Measurements from ENCODE around the gene KIZ.
"Not testable (repeated sequence)": the region's sequence is repeated elsewhere in the genome, so short reads cannot be mapped to it uniquely, and the experiment has no call there.

The KIZ gene

GRCh38 chr20:21141825-21142224, 15.9 kb downstream of the KIZ start:
- no peak for DNase-seq

GRCh38 chr20:21143194-21143890, 17.5 kb downstream of the KIZ start:
- no peak for DNase-seq

DNA sequence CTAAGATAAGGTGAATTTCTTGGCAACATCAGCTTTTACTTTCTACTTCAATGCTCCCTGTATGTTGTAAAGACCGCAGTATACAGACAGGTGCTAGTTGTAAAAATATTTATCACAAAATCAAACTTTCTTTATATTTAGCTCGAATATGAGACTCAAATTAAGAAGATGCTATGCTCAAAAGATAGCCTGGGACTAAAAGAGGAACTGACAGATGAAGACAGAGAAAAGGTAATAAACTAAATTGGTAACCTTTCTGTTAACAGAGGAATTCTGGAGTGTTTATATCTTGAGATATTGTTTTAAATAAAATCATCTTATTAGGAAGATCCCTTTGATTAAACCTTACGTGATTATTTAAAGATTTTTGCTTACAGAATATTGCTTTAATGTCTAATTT, 19.5 kb downstream of the KIZ start:
- DNase-seq = no peak

- DNase-seq = no peak
Measured at GRCh38 chr20:21146215-21146614, 20.3 kb downstream of the KIZ start.

- no peak for DNase-seq
Measured at GRCh38 chr20:21147593-21147992, 21.7 kb downstream of the KIZ start.

GRCh38 chr20:21149344-21149743, 23.5 kb downstream of the KIZ start:
- no peak for DNase-seq

GRCh38 chr20:21151791-21152190, 25.9 kb downstream of the KIZ start:
- no peak for DNase-seq

- no peak for DNase-seq
Measured at GRCh38 chr20:21154692-21155091, 28.8 kb downstream of the KIZ start.

- DNase-seq = no peak
Measured at GRCh38 chr20:21155268-21155667, 29.4 kb downstream of the KIZ start.

DNA sequence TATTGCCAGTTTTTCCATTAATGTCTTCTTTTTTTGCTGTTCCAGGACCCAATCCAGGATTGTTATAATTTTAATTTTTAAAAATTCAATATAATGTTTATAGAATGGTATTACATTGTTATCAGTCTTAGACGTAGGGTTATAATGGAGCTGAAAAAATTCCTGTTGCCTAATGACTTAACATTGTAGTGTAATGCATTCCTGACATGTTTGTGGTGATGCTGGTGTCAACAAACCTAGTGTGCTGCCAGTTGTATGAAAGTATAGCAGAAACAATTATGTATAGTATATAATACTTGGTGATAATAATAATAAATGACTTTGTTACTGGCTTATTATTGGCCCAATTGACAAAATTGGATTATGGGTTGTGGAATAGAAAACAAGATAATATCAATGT, 30.4 kb downstream of the KIZ start:
- no peak for DNase-seq

DNA sequence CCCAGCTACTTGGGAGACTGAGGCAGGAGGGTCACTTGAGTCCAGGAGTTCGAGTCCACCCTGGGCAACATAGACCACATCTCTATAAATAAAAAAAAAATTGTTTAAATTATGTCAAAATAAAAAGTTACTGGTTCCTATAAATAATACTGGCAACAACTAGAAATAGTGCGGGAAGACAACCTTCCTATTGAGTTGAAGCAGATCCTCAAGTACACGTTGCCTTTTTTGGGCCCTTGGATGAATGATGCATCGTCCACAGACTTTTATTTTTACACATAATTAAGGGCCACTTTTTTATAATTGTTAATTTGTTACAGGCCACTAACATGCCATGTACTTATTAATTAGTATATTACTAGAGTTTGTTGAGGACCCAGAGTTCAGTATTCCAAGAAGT, 31.1 kb downstream of the KIZ start:
- DNase-seq = no peak

GRCh38 chr20:21159658-21160380, 33.9 kb downstream of the KIZ start:
- no peak for DNase-seq

GRCh38 chr20:21161926-21162325, 36.0 kb downstream of the KIZ start:
- no peak for DNase-seq

- no peak for DNase-seq
Measured at GRCh38 chr20:21162631-21163030, 36.7 kb downstream of the KIZ start.

DNA sequence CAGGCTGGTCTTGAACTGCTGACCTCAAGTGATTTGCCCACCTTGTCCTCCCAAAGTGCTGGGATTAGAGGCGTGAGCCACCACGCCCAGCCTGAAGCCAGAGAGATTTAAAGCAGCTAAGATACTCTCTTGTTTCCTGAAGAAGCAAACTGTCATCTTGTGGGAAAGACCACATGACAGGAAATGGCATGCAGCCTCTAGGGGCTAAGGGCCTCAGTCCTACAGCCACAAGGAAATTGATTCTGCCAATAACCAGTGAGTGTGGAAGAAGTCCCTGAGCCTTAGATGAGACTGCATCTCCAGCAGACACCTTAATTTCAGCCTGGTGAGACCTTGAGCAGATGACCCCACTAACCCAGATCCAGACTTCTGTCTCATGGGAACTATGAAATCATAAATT, 40.9 kb downstream of the KIZ start:
- DNase-seq = no peak

GRCh38 chr20:21167261-21167660, 41.4 kb downstream of the KIZ start:
- no peak for DNase-seq

- DNase-seq = not testable (repeated sequence)
Measured at GRCh38 chr20:21168061-21168460, 42.2 kb downstream of the KIZ start.

DNA sequence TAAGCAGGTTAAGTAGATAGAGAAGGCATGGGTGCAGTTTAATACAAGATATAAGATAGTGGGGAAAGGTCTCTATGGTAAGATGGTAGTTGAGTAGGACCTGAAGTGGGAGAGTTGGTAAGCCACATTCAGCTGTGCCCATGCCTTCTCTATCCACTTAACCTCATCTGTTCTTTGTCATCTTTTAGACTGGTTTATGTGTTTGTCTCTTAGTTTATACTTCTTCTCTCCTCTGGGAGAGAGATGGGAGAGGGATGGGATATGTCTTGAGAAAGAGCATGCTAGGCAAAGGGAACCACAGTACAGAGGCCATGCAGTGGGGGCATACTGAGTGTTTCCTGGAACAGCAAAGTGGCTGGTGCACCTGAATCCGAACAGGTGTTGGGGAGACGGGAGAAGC, 46.7 kb downstream of the KIZ start:
- DNase-seq = no peak

GRCh38 chr20:21173485-21173884, 47.6 kb downstream of the KIZ start:
- DNase-seq = no peak

DNA sequence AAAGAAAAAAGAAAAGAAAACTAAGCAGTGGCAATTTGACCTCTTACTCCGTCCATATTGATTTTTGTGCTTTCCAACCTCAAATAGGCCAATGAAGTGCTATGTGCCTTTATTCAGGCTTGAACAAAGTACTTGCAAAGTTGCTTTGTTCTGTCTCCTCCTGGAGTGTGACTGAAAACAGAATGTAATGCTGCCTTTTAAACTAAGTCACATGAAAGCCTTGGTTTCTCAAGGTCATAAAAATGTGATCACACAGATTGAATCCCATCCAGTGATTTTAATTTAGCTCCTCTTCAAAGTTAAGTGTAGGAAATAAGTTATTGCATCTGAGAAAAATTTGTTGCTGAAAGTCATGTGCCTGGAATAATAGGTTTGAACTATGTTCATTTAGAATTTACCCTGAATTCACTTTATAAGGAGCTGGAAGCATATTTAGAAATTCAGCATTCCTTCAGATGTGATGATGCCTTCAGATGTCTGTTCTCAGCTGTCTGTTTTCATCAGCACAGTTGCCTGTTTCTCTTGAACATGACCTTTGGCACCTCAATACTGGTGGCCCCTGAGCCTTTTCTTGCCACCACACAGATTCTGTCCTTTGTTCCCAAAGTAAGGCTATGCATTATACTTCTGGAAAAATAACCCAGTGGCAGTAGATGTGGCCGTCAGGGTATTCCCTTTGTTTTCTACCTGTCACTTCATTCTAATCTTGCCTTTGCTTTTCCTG, 48.8 kb downstream of the KIZ start:
- DNase-seq = no peak

- DNase-seq = peak; percentile 6
Measured at GRCh38 chr20:21175433-21175832, 49.6 kb downstream of the KIZ start.

DNA sequence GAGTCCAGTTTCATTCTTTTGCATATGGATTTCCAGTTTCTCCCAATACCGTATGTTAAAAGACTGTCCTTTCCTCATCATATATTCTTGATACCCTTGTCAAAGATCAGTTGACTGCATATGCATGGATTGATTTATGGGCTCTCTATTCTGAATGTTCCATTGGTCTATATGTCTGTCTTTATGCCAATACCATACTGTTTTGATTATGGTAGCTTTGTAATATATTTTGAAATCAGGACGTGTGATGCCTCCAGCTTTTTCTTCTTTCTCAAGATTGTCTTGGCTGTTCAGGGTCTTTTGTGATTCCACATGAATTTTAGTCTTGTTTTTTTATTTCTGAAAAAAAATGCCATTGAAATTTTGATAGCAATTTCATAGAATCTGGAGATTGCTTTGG, 51.9 kb downstream of the KIZ start:
- DNase-seq = no peak

DNA sequence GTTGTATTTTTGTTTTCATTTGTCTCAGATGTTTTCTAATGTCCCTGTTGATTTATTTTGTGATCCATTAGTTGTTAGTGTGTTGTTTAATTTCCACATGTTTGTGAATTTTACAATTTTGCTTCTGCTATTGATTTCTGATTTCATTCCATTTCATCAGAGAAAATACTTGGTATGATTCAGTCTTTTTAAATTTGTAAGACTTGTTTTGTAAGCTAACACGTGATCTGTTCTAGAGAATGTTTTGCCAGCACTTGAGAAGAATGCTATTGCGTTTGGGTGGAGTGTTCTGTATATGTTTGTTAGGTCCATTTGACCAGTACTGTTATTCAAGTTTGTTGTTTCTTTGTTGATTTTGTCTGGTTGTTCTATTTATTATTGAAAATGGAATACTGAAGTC, 53.9 kb downstream of the KIZ start:
- no peak for DNase-seq

GRCh38 chr20:21180248-21180647, 54.4 kb downstream of the KIZ start:
- no peak for DNase-seq
